Stimulated activated CD4-positive, alpha-beta T cell treated with anti-CD3 and anti-CD28 coated beads, TNF-alpha, amount 100 ng/mL, for 1 hour (primary cell): Measurements from ENCODE around the gene BRICD5.
"Not testable (repeated sequence)": the region's sequence is repeated elsewhere in the genome, so short reads cannot be mapped to it uniquely, and the experiment has no call there.

Experiments
- DNase-seq, 3 donors: peaks; one replicate each; pipeline ENCODE4 v3.0.0-alpha.2; 2020; ENCODE audit warnings: low read depth in 3 of 3, low spot score in 1 of 3

The BRICD5 gene

DNA sequence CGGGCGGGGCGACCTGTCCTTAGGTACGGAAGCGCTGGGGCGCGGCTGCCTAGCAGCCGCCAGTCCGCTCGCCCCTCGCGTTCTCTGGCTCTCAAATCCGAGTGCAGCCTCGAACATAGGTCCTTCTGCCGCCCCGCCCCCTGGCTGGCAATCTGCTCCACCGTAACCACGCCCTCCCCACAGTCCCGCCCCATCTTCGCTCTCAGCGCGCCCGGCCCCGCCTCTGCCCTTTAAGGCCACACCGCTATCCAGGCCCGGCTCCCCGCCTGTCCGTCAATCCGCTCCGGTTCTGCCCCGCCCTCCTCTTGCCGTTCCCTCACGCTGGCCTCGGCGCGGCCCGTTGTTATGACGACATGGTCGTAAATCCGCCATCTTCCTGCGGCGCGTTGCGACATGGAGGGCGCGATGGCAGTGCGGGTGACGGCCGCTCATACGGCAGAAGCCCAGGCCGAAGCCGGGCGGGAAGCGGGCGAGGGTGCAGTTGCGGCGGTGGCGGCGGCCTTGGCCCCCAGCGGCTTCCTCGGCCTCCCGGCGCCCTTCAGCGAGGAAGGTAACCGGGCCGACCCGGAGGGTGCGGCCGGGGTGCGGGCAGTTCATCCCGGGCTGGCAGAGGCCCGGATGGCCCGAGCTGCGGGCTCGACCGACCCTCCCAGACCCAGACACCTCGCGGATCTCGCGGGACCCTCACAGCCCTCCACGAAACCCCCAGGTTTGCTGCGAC is 12.7 kb upstream of the BRICD5 start, which contains the start of gene E4F1:
E4F1 (plus strand) TSS at position 371 of the 721 bp plus-strand sequence; CDS start at position 394, 23 bp downstream.
- DNase-seq, result peak; percentile 97 to 98 (median 98)

DNA sequence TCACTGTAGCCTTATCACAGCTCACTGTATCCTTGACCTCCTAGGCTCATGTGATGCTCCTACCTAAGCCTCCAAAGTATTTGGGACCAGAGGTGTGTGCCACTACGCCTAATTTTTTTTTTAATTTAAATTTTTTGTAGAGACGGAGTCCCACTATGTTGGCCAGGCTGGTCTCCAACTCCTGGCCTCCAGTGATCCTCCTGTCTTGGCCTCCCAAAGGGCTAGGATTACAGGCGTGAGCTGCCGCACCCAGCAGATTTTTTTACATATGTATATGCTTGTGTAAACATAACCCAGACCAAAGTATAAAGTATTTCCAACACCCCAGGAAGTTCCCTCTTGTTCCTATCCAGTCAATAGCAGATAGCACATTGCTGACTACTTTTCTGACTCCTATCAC is 5.7 kb upstream of the BRICD5 start:
- no peak for DNase-seq

DNA sequence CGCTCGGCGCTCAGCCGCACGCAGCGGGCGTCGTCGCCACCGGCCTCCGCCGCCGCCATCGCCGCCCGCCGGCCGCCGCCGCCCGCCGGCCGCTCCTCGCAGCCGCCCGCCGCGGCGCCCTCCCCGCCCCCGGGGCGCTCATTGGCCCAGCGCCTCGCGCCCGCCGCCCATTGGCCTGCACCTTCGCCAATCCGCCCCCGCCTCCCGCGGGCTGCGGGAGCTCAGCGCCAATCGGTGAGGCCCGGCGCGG is 4.0 kb upstream of the BRICD5 start, which contains the start of gene PGP:
PGP (minus strand) TSS at position 122 of the 250 bp plus-strand sequence; CDS start at position 59, 63 bp downstream.
- DNase-seq, result no peak

- DNase-seq, result no peak
Observed at GRCh38 chr16:2213817-2214718, 3.4 kb upstream of the BRICD5 start.

DNA sequence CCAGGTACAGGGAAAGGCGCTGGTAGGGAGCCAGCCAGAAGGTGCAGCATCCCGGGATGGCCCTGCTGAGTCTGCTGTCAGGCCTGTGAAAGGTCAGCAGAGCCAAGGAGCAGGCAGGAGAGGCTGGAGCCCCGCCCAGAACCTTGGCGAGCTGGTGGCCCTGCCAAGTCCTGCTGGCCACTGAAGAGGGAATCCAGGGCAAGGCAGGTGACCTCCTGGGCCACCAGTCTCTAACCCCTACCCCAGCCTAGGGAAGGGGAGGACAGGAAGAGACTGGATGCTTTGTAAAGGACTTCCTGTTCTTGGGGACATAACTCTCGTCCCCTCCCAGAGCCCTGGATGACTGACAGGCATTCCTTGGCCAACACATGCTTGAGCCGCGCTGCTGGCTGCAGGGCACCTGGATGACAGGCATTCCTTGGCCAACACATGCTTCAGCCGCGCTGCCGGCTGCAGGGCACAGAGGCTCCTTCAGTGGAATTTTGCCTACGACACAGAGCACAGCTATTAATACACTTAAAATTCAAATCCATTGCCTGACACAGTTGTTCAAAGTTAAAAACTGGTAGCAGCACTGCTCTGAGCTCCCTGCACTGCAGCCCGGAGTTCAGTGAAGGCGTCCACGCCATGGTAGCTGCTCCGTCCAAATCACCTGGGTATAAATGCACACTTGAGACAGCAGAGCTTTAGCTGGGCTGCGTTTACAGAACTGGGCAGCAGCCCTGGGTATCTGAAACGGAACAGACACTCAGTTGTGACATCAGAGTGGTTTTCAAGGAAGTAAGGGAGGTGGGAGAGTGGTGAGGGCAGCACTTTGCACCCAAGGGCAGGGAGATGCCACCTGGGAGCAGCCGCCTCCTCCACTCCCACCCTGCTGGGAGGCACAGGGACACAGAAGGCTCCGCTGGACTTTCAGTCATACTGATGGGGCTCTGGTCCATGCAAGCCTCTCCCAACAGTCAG is 2.0 kb upstream of the BRICD5 start:
- no peak for DNase-seq

DNA sequence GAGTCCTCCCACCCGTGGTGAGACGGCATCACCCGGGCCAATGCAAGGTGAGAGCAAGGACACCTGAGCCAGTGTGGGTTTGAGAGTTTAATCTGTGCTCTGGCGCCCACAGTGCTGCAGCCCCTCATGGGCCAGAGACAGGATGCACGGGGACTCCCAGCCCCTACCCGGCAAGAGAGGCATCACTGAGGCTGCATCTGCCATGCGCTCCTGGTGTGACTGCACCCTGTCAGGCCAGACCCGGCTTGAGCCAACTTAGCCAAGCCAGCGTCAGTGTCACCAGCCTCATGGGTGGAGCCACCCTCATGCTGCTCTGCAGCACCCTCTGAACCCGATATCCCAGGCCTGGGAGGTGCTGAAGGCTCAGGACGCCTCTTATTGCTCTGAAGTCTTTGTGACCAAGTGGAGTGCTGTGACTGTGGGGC is 1.3 kb upstream of the BRICD5 start:
- DNase-seq, result no peak

DNA sequence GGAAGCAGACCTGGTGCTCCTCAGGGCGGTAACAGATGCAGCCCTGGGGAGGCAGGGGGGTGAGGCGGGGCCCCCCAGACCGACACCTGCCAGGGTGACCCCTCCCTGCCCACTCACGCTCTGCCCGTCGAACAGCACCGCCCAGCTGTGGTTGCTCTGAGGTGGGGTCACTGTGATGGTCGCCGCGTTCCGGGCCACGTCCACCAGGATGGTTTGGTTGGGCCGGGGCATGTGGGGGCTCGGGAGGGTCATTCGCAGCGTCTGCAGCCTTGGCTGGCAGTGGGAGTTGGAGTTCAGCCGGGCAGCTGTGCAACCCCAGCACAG is 692 bp downstream of the BRICD5 start:
- no peak for DNase-seq

- DNase-seq, result no peak
Observed at GRCh38 chr16:2209258-2210008, 1.2 kb downstream of the BRICD5 start.

- DNase-seq, result no peak
Observed at GRCh38 chr16:2208772-2209171, 1.9 kb downstream of the BRICD5 start.

GRCh38 chr16:2208308-2208707 is 2.4 kb downstream of the BRICD5 start:
- no peak for DNase-seq

GRCh38 chr16:2207872-2208271 is 2.8 kb downstream of the BRICD5 start:
- DNase-seq, result no peak

- no peak for DNase-seq
Observed at GRCh38 chr16:2206780-2207433, 3.8 kb downstream of the BRICD5 start.

DNA sequence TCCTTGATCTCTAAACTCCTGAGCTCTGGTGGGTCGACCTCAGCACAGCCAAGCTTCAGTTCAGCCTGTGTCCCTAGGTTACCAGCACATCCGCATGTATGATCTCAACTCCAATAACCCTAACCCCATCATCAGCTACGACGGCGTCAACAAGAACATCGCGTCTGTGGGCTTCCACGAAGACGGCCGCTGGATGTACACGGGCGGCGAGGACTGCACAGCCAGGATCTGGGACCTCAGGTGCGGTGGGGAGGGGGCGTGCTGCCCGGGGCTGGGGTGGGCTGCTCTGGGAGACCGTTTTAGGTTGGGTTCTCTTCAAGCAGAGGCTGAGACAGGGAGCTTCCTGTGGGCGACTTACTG is 4.3 kb downstream of the BRICD5 start:
- DNase-seq, result no peak

GRCh38 chr16:2205967-2206313 is 4.7 kb downstream of the BRICD5 start:
- no peak for DNase-seq

- DNase-seq, result peak; percentile 79 to 87 (median 86)
Observed at GRCh38 chr16:2205104-2205966, 5.3 kb downstream of the BRICD5 start, which contains the start of gene MLST8. MLST8 (plus strand) TSS chr16:2205454; CDS start chr16:2206086, 632 bp downstream.

- DNase-seq, result no peak
Observed at GRCh38 chr16:2204416-2205103, 6.1 kb downstream of the BRICD5 start.

DNA sequence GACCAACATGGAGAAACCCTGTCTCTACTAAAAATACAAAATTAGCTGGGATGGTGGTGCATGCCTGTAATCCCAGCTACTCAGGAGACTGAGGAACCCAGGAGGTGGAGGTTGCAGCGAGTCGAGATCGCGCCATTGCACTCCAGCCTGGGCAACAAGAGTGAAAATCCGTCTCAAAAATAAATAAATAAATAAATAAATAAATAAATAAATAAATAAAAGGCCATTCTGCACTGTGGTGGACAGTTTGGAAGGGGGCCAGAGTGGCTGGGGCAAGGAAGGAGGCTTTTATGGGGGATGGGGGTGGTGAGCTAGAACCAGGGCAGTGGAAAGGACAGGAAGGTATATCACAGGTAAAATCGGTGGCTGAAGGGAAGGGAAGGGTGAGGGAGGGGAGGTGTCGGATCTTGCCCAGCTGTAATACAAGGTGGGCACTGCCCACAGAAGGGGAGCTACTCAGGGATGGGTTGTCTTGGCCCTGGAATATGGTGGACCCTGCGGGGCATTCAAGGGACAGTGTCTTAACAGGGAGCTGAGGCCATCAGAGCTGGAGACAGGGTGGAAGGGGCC is 7.5 kb downstream of the BRICD5 start:
- not testable (repeated sequence) for DNase-seq

DNA sequence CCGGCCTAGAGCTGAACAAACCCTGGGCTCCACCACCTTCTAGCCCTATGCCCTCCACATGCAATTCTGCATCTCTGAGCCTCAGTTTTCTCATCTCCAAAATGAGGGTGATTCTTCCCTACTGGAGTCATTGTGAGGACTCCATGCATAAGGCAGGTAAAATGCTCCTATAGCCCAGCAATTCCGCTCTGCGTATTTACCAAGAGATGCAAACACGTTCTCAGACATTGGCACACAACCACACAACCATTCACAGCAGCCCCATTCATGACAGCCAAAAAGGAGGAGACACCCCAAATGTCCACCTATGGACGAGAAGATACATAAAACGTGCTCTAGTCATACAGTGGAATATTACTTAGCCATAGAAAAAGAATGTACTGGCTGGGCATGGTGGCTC is 10.3 kb downstream of the BRICD5 start:
- no peak for DNase-seq
